ENCODE measurements around the gene TIPRL. TPM values are rescaled to one million over a fixed set of nuclear protein-coding genes. Genes with fewer than 3 reads are reported as not detected.

TIPRL gene
- 41.9 and 46.4 TPM in 2 replicates for total RNA-seq

DNA sequence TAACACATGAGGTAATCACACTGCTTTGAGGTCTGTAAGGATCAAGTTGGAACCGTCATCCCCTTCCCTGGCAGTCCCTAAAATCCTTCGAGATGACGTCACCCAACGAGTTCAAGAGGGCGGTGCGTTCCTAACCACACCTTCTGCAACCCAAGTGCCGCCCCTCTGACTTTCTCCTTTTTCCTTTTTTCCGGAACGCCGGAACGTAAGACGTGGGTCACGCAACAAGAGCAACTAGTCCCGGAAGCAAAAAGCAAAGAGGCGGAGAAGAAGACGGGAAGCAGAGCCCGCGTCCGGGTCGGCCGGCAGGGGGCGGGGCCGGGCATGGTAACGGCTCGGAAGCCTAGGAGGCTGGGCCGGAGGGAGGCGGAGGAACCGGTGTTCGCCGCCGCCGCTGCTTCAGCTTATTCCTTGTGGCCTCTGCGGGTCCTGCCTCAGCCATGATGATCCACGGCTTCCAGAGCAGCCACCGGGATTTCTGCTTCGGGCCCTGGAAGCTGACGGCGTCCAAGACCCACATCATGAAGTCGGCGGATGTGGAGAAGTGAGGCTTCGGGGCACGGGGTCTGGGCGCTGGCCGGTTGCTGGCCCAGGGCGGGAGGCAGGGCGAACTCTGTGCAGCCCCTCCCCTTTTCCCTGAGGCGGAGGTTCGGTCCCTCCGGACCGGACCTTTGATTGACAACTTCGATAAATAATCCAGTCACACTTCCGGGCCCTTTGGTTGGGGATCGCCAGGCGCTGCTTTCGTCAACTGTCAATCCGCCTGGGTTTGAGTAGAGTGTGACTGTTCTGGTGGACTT lies at the start of gene TIPRL:
TIPRL (plus strand) TSS at position 325 of the 800 bp plus-strand sequence; CDS start at position 441, 116 bp downstream.

DNA sequence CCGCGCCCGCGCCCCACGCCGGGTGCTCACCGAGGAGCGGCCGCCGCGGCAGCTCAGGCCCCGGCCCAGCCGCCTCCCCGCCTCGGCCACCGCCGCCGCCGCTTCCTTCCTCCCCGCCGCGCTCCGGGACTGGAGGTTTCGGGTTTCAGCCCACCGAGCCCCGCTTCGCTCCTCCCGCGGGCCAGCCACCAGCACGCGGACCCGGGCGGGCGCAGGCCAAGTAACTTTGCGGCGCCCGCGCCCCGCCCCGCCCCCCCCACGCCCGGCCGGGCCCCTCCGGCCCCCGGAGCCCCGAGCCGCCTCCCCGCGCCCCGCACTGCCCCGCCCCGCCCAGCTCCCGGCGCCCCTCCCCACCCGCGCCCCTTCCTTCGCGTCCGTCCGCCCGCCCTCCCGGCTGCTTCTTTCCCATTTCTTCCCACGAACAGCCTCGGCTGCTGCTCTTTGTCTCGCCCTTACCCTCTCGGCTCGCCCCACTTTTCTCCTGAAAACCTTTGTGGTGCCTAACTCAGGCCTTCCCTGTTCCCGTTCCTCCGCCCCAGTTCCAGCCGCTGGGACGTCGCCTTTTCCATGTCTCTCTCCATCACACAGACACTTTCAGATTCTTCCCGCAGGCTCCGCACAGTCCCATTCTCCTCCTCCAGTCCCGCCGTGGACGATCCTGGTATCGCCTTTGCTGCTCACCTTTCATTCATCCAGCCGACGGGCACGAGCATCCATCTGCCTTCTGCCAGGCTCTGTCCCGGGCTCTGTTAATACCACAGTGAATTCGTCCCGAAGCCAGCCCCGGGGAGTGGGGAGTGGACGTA lies 41.9 kb upstream of the TIPRL start, which contains the start of gene GPR161:
GPR161 (minus strand) TSS at position 222 of the 806 bp plus-strand sequence. CDS start 32,080 bp downstream, outside the sequence.

DNA sequence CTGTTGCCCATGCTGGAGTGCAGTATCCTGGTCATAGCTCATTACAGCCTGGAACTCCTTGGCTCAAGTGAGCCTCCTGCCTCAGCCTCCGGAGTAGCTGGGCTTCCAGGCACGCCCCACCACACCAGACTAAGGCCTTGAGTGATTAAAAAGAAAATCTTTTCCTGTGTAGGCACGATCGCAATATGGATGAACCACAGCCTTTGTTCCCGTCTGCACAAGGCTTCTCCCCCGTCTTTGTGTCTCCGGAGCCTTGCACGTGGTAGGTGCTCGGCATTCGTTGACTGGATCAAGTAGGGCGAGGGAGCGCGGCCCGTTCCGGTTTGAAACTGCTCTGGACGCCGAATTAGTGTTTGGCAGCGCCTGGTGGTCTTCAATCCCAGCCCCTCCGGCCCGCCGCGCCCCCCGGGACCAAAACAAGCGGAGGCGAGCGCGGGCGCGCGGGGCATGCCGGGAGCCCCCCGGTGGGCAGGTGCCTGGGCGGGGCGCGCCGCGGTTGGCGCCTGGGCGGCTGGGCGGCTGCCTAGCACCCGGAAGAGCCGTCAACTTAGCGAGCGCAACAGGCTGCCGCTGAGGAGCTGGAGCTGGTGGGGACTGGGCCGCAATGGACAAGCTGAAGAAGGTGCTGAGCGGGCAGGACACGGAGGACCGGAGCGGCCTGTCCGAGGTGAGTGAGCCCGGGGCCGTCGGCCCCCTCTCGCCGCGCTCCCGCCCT lies 46.9 kb downstream of the TIPRL start, which contains the start of gene SFT2D2:
SFT2D2 (plus strand) TSS at position 529 of the 715 bp plus-strand sequence; CDS start at position 605, 76 bp downstream.

Other genes with a start within 250 kb of the TIPRL start
- 52.3 and 58.1 TPM in 2 replicates for gene DCAF6, start 242.3 kb upstream of the TIPRL start, total RNA-seq
- gene MPC2, start 241.9 kb upstream of the TIPRL start, total RNA-seq: 34.7 and 35.0 TPM in 2 replicates
- 12.0 and 12.9 TPM in 2 replicates for gene GPR161, start 42.0 kb upstream of the TIPRL start, total RNA-seq
- gene SFT2D2, start 47.0 kb downstream of the TIPRL start, total RNA-seq: 41.5 and 41.6 TPM in 2 replicates
- gene TBX19, start 101.9 kb downstream of the TIPRL start, total RNA-seq: 0.33 and 1.1 TPM in 2 replicates

Data from uterine smooth muscle cell (primary cell).